LNCAP (cell line): ENCODE data around the gene FCRL1.

Experiments
- CTCF ChIP-seq: fragments of 450-650 bp; IDR thresholded peaks from 2 replicates; pipeline ENCODE4 v1.5.1; 2017; ENCODE audit warnings: mild to moderate bottlenecking

The FCRL1 gene

GRCh38 chr1:157748262-157748817, 71.6 kb downstream of the FCRL1 start:
- TF ChIP-seq CTCF, result no peak
